Glutamatergic neuron (in vitro differentiated cells): ENCODE measurements around the gene CXorf38. TPM values are rescaled to one million over a fixed set of nuclear protein-coding genes. Genes with fewer than 3 reads are reported as not detected.

Experiments used
- DNase-seq: peaks from one replicate; pipeline ENCODE4 v3.0.0; 2022
- H3K27ac Mint-ChIP-seq: one replicate; pipeline ENCODE4 v1.8.0; 2020; ENCODE audit warnings: mild to moderate bottlenecking, mixed read lengths, inconsistent platforms; ENCODE audit not compliant: unreplicated experiment
- H3K27me3 Mint-ChIP-seq: one replicate; pipeline ENCODE4 v1.8.0; 2020; ENCODE audit warnings: mild to moderate bottlenecking, moderate library complexity, mixed read lengths, inconsistent platforms; ENCODE audit not compliant: unreplicated experiment
- H3K36me3 Mint-ChIP-seq: one replicate; pipeline ENCODE4 v1.8.0; 2020; ENCODE audit warnings: mild to moderate bottlenecking, mixed read lengths, inconsistent platforms; ENCODE audit not compliant: unreplicated experiment
- H3K4me1 Mint-ChIP-seq: one replicate; pipeline ENCODE4 v1.8.0; 2020; ENCODE audit warnings: mild to moderate bottlenecking, low read depth, mixed read lengths, inconsistent platforms; ENCODE audit not compliant: unreplicated experiment
- H3K4me3 Mint-ChIP-seq: one replicate; pipeline ENCODE4 v1.8.0; 2020; ENCODE audit warnings: mild to moderate bottlenecking, mixed read lengths, inconsistent platforms; ENCODE audit not compliant: unreplicated experiment
- H3K9me3 Mint-ChIP-seq: one replicate; pipeline ENCODE4 v1.8.0; 2020; ENCODE audit warnings: mild to moderate bottlenecking, moderate library complexity, mixed read lengths, inconsistent platforms; ENCODE audit not compliant: unreplicated experiment
- total RNA-seq: library from RNA; stranded (reverse); fragmentation: NEBNext Ultra II Directional; extraction: Animal tissue kit (Norgen Biotek cat#: 25700); gene quantifications from one replicate; pipeline ENCODE4 v1.2.1, GENCODE V29; 2021; ENCODE audit not compliant: unreplicated experiment
- TF ChIP-seq, protein P1 (sequence below): fragments of 200-600 bp; sonication (generic); IDR thresholded peaks from one replicate; pipeline ENCODE4 v1.5.0; 2021; ENCODE audit not compliant: partially characterized antibody, unreplicated experiment

Gene CXorf38
- total RNA-seq, 1 donor from 2014 or later, result 7.8 TPM

DNA sequence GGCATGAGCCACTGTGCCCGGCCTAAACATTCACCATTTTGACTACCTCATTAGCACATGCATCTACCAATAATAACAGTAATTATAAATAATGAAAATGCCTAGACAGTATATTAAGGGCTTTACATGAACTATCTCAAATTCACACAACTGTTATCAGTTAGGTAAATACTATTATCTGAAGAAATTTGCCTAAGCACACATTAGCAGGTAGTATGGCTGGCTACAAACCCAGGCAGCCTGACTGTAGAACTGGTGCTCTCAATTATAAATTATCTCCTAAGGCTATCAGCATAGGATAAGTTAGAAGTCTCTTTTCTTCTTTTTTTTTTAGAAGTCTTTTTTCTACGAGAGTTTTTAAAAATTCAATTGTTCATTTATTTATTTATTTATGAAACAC lies 14.1 kb upstream of the CXorf38 start:
- Mint-ChIP-seq H3K36me3 (no peaks in the 10 kb centered on the region), H3K27ac (no peak overlapping the region), H3K27me3 (no peaks in the 10 kb centered on the region), H3K4me3 (no peak overlapping the region), H3K9me3 (no peaks in the 10 kb centered on the region), H3K4me1 (no peaks in the 10 kb centered on the region)
- no peak for DNase-seq
- TF ChIP-seq, protein P1, sequence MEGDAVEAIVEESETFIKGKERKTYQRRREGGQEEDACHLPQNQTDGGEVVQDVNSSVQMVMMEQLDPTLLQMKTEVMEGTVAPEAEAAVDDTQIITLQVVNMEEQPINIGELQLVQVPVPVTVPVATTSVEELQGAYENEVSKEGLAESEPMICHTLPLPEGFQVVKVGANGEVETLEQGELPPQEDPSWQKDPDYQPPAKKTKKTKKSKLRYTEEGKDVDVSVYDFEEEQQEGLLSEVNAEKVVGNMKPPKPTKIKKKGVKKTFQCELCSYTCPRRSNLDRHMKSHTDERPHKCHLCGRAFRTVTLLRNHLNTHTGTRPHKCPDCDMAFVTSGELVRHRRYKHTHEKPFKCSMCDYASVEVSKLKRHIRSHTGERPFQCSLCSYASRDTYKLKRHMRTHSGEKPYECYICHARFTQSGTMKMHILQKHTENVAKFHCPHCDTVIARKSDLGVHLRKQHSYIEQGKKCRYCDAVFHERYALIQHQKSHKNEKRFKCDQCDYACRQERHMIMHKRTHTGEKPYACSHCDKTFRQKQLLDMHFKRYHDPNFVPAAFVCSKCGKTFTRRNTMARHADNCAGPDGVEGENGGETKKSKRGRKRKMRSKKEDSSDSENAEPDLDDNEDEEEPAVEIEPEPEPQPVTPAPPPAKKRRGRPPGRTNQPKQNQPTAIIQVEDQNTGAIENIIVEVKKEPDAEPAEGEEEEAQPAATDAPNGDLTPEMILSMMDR, result no peak

DNA sequence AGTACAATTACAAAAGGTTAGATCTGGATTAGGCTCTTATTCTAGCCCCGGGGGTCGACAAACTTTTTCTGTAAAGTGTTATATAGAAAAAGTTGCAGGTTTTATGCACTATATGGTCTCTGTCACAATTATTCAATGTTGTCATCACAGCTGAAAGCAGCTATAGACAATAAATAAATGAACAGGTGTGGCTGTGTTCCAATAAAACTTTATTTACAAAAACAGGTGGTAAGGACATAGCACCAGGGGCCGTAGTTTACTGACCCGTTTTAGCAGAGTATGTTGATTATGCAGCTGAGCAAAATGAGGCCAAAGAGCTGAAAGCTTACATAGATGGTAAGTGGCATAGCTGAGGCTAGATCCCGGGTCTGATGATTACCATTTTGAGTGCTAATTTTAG lies 13.0 kb upstream of the CXorf38 start:
- Mint-ChIP-seq H3K4me1 (peaks cover under 1% of the 10 kb centered on the region), H3K4me3 (no peak overlapping the region), H3K27ac (no peak overlapping the region), H3K27me3 (no peaks in the 10 kb centered on the region), H3K9me3 (no peaks in the 10 kb centered on the region), H3K36me3 (no peaks in the 10 kb centered on the region)
- no peak for DNase-seq
- TF ChIP-seq, protein P1, result no peak

DNA sequence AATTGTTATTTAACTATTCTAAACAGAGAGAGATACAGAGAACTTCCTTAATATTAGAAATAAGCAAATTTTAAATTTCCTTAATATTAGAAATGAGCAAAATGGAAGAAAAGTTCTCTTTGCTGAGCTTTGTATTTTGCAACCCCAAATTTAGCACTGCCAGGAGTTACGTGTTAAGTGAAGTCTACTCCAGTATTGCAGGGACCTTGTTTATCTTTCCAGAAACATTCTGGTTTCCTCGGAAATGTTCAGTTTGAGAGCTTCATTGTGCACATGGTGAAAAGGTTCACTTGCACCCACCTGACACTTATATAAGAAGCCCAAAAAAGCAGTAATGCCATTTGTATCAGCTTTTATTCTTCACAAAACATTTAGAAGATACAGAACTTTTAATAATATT lies 6.2 kb upstream of the CXorf38 start:
- H3K36me3 Mint-ChIP-seq, result no peaks in the 10 kb centered on the region
- DNase-seq, result no peak
- no peak overlapping the region for H3K4me3 Mint-ChIP-seq
- TF ChIP-seq, protein P1, result no peak
- H3K27ac Mint-ChIP-seq, result no peak overlapping the region
- peaks cover 3% of the 10 kb centered on the region for H3K4me1 Mint-ChIP-seq
- H3K27me3 Mint-ChIP-seq, result no peaks in the 10 kb centered on the region
- H3K9me3 Mint-ChIP-seq, result peaks cover 1% of the 10 kb centered on the region

DNA sequence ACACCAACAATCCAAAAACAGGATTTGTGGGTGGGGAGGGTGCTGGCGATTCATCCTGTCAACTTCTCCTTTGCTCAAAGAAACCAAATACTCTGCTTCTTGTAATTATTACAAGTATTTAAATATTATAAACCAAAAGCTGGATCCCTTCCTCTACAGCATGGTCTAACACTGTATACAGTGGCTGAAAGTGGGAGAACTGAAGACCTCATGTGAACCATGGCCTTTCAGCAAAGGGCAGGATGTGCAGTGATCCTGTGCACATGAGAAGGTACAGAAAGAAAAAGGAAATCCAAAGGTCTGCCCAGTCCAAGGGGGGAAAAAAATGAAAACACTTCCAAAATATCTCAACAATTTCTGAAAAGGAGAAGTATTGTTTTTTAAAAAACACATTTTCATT lies 5.3 kb upstream of the CXorf38 start:
- DNase-seq, result no peak
- Mint-ChIP-seq H3K4me1 (peaks cover 3% of the 10 kb centered on the region), H3K27ac (no peak overlapping the region), H3K9me3 (peaks cover 2% of the 10 kb centered on the region), H3K4me3 (no peak overlapping the region), H3K27me3 (peaks cover under 1% of the 10 kb centered on the region), H3K36me3 (no peaks in the 10 kb centered on the region)
- TF ChIP-seq, protein P1, result no peak

DNA sequence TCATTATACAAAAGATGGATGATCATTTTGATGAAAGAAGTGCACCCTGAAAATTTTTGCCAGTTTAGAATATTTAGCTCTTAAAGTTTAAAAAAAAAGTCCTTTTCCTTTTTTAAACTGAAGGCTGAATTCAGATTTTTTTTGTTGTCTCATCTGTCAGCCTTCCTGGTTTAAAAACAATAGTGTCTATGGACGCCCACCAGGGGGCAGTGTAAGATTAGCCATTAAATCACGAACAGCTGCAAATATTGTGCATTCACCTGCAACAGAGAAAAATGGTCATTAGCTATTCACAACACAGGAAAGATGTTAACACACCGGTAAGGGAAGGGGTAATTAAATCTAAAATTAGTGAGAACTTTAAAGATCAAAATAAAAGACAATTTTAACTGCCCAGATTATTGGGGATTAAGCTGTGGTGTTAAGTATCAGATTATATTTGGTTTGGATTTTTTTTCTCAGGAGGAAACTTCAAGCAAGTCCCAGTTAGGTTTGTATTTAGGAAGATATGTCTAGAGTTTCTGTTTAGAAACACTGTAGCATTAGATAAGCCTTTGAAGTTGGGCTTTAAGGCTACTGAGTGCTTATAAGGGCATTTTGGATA lies 4.4 kb upstream of the CXorf38 start:
- H3K9me3 Mint-ChIP-seq, result peaks cover 3% of the 10 kb centered on the region
- DNase-seq, result peak; percentile 52
- TF ChIP-seq, protein P1, result peak; percentile 83
- peaks cover 3% of the 10 kb centered on the region for H3K4me1 Mint-ChIP-seq
- no peak overlapping the region for H3K4me3 Mint-ChIP-seq
- no peak overlapping the region for H3K27ac Mint-ChIP-seq
- peaks cover 4% of the 10 kb centered on the region for H3K27me3 Mint-ChIP-seq
- H3K36me3 Mint-ChIP-seq, result no peaks in the 10 kb centered on the region
